HEK293 (cell line): ENCODE data around the gene RFLNA.

Experiments used
- CTCF ChIA-PET: fragments of 350-600 bp; formaldehyde crosslinking; extraction: SDS; loops from one replicate; lab custom pipeline; 2021; ENCODE audit warnings: antibody characterized with exemption; lab: Yijun Ruan, JAX
- POLR2A ChIA-PET: fragments of 300-600 bp; formaldehyde crosslinking; extraction: SDS; loops from one replicate; lab custom pipeline; 2020; ENCODE audit warnings: antibody characterized with exemption, inconsistent platforms; lab: Yijun Ruan, JAX
- H3K27ac ChIP-seq: fragments of 200-500 bp; sonication (Bioruptor generic); 2 replicates; pipeline ENCODE4 v1.5.1; 2014; ENCODE audit warnings: low read depth, low read length, control low read depth, inconsistent platforms; ENCODE audit errors: extremely low read depth
- H3K36me3 ChIP-seq, 2 experiments: fragments of 200-500 bp in 1 of 2; sonication (Bioruptor generic) in 1 of 2; 1 replicate in 1 of 2; 2 replicates in 1 of 2; pipeline ENCODE4 v1.5.1; 2014 to 2017; ENCODE audit warnings: inconsistent platforms in 2 of 2, low read length in 2 of 2; ENCODE audit not compliant: control insufficient read depth in 2 of 2, insufficient read depth in 1 of 2
- H3K4me1 ChIP-seq: fragments of 200-500 bp; sonication (Bioruptor generic); 2 replicates; pipeline ENCODE4 v1.5.1; 2014; ENCODE audit warnings: mild to moderate bottlenecking, low read length, inconsistent platforms; ENCODE audit not compliant: control insufficient read depth, insufficient read depth
- H3K4me3 ChIP-seq: 2 replicates; pipeline ENCODE4 v1.5.1; 2011; ENCODE audit warnings: low read depth, mild to moderate bottlenecking, control low read depth, low read length, moderate library complexity
- H3K9me3 ChIP-seq: fragments of 200-500 bp; sonication (Bioruptor generic); 2 replicates; pipeline ENCODE4 v1.5.1; 2014; ENCODE audit warnings: low read depth, low read length, inconsistent platforms; ENCODE audit not compliant: control insufficient read depth, insufficient read depth
- BCL11B ChIP-seq: fragments of 450-650 bp; formaldehyde crosslinking; IDR thresholded peaks from 2 replicates; pipeline ENCODE4 v1.5.1; 2016; ENCODE audit warnings: low read depth, missing biosample characterization, missing genetic modification characterization
- CTCF ChIP-seq: fragments of 450-650 bp; formaldehyde crosslinking; IDR thresholded peaks from 2 replicates; pipeline ENCODE4 v1.5.1; 2016; ENCODE audit warnings: missing biosample characterization, missing genetic modification characterization
- HOXA7 ChIP-seq: sonication (generic); formaldehyde crosslinking; IDR thresholded peaks from 2 replicates; pipeline ENCODE4 v1.8.1; 2022; ENCODE audit warnings: missing genetic modification reagents, borderline replicate concordance
- RBAK ChIP-seq: fragments of 450-650 bp; formaldehyde crosslinking; IDR thresholded peaks from 2 replicates; pipeline ENCODE4 v1.5.1; 2016; ENCODE audit warnings: missing biosample characterization, missing genetic modification characterization
- SP3 ChIP-seq: fragments of 450-650 bp; formaldehyde crosslinking; IDR thresholded peaks from 2 replicates; pipeline ENCODE4 v1.5.1; 2016; ENCODE audit warnings: missing biosample characterization, missing genetic modification characterization
- TRIM28 ChIP-seq: IDR thresholded peaks from 2 replicates; pipeline ENCODE4 v1.6.1; 2011; ENCODE audit warnings: low read length, control low read depth, borderline replicate concordance
- ZBTB21 ChIP-seq: fragments of 450-650 bp; formaldehyde crosslinking; IDR thresholded peaks from 2 replicates; pipeline ENCODE4 v1.5.1; 2017; ENCODE audit warnings: missing biosample characterization, missing genetic modification characterization
- ZBTB26 ChIP-seq: fragments of 450-650 bp; formaldehyde crosslinking; optimal IDR thresholded peaks from 2 replicates; pipeline ENCODE3; 2016; ENCODE audit warnings: missing biosample characterization, mild to moderate bottlenecking, missing genetic modification characterization
- ZBTB8A ChIP-seq: fragments of 450-650 bp; formaldehyde crosslinking; IDR thresholded peaks from 2 replicates; pipeline ENCODE4 v1.5.1; 2016; ENCODE audit warnings: missing biosample characterization, missing genetic modification characterization
- ZFP37 ChIP-seq: fragments of 450-650 bp; formaldehyde crosslinking; IDR thresholded peaks from 2 replicates; pipeline ENCODE4 v1.5.1; 2016; ENCODE audit warnings: missing biosample characterization, missing genetic modification characterization
- ZNF157 ChIP-seq: fragments of 450-650 bp; formaldehyde crosslinking; IDR thresholded peaks from 2 replicates; pipeline ENCODE4 v1.5.1; 2016; ENCODE audit warnings: missing biosample characterization, missing genetic modification characterization
- ZNF18 ChIP-seq: fragments of 450-650 bp; formaldehyde crosslinking; IDR thresholded peaks from 2 replicates; pipeline ENCODE4 v1.5.1; 2016; ENCODE audit warnings: missing biosample characterization, missing genetic modification characterization
- ZNF23 ChIP-seq: fragments of 450-650 bp; formaldehyde crosslinking; IDR thresholded peaks from 2 replicates; pipeline ENCODE4 v1.5.1; 2016; ENCODE audit warnings: missing biosample characterization, missing genetic modification characterization, borderline replicate concordance
- ZNF274 ChIP-seq, 2 experiments: fragments of 200-500 bp in 1 of 2; fragments of 450-650 bp in 1 of 2; sonication (Bioruptor generic) in 1 of 2; formaldehyde crosslinking in 1 of 2; IDR thresholded peaks; 2 replicates each; pipeline versions ENCODE4 v1.5.1 to v1.6.1; 2014 to 2016; ENCODE audit warnings: borderline replicate concordance in 1 of 2, inconsistent platforms in 1 of 2, low read length in 1 of 2, missing biosample characterization in 1 of 2, missing genetic modification characterization in 1 of 2
- ZNF341 ChIP-seq: fragments of 450-650 bp; formaldehyde crosslinking; IDR thresholded peaks from 2 replicates; pipeline ENCODE4; 2016; ENCODE audit warnings: low read depth, missing biosample characterization, missing genetic modification characterization
- ZNF354C ChIP-seq: fragments of 450-650 bp; formaldehyde crosslinking; IDR thresholded peaks from 2 replicates; pipeline ENCODE4 v1.5.1; 2016; ENCODE audit warnings: missing biosample characterization, missing genetic modification characterization, low read depth, borderline replicate concordance
- ZNF449 ChIP-seq: fragments of 450-650 bp; formaldehyde crosslinking; IDR thresholded peaks from 2 replicates; pipeline ENCODE4 v1.5.1; 2017; ENCODE audit warnings: missing biosample characterization, mild to moderate bottlenecking, missing genetic modification characterization, moderate library complexity
- ZNF473 ChIP-seq: fragments of 450-650 bp; formaldehyde crosslinking; IDR thresholded peaks from 2 replicates; pipeline ENCODE4 v1.5.1; 2017; ENCODE audit warnings: missing biosample characterization, missing genetic modification characterization
- ZNF48 ChIP-seq: fragments of 450-650 bp; formaldehyde crosslinking; IDR thresholded peaks from 2 replicates; pipeline ENCODE4 v1.5.1; 2016; ENCODE audit warnings: missing biosample characterization, missing genetic modification characterization
- ZNF624 ChIP-seq: fragments of 450-650 bp; formaldehyde crosslinking; IDR thresholded peaks from 2 replicates; pipeline ENCODE4 v1.5.1; 2017; ENCODE audit warnings: missing biosample characterization, missing genetic modification characterization
- ZNF670 ChIP-seq: fragments of 450-650 bp; formaldehyde crosslinking; IDR thresholded peaks from 2 replicates; pipeline ENCODE4 v1.5.1; 2016; ENCODE audit warnings: missing biosample characterization, missing genetic modification characterization, low read depth
- ZNF692 ChIP-seq: fragments of 450-650 bp; formaldehyde crosslinking; IDR thresholded peaks from 2 replicates; pipeline ENCODE4 v1.5.1; 2016; ENCODE audit warnings: missing biosample characterization, missing genetic modification characterization
- ZNF747 ChIP-seq: fragments of 450-650 bp; formaldehyde crosslinking; IDR thresholded peaks from 2 replicates; pipeline ENCODE4 v1.5.1; 2016; ENCODE audit warnings: missing biosample characterization, missing genetic modification characterization
- ZXDB ChIP-seq: fragments of 450-650 bp; formaldehyde crosslinking; IDR thresholded peaks from 2 replicates; pipeline ENCODE4 v1.5.1; 2016; ENCODE audit warnings: missing biosample characterization, missing genetic modification characterization

Gene RFLNA

GRCh38 chr12:124321040-124321481 is 26.2 kb downstream of the RFLNA start (continued):
- 0 out of 2 replicates have a peak, but pooled peaks have one; percentile 45 for TF ChIP-seq ZFP37 (tag by site-specific recombination)
- TF ChIP-seq ZNF274 (IDR thresholded peaks at IDR 0.05; ENCODE audit: low read length) = no peak
- no peak for TF ChIP-seq ZNF274 (tag by site-specific recombination; IDR thresholded peaks at IDR 0.05; ENCODE audit: borderline replicate concordance)
- no peak for TF ChIP-seq BCL11B (tag by site-specific recombination)
- peak; percentile 87 for TF ChIP-seq CTCF
- TF ChIP-seq ZBTB8A = no peak
- no peak for TF ChIP-seq ZNF473 (tag by site-specific recombination)
- TF ChIP-seq ZXDB = no peak
- no peak for TF ChIP-seq ZNF692
- TF ChIP-seq ZNF354C (tag by site-specific recombination) = no peak

- POLR2A ChIA-PET = interaction anchor here (1.0 kb wide), 1 partner anchor 11 kb away, joined by 3 read pairs; no protein-coding TSS in a partner anchor
- no peak for TF ChIP-seq ZNF48 (tag by site-specific recombination)
- TF ChIP-seq TRIM28 = no peak
- no peak for TF ChIP-seq HOXA7 (CRISPR knock-in tag)
- no peak for TF ChIP-seq RBAK (tag by site-specific recombination)
- TF ChIP-seq ZNF449 (tag by site-specific recombination) = no peak
- TF ChIP-seq ZNF18 (tag by site-specific recombination) = no peak
- no peak for TF ChIP-seq SP3
- no peak for TF ChIP-seq ZBTB26 (tag by site-specific recombination)
- TF ChIP-seq ZNF747 = no peak
- TF ChIP-seq ZBTB21 (tag by site-specific recombination) = no peak
- no peak for TF ChIP-seq ZNF157 (tag by site-specific recombination)
- TF ChIP-seq ZNF341 (tag by site-specific recombination) = no peak
- TF ChIP-seq ZNF23 (tag by site-specific recombination) = no peak
- TF ChIP-seq ZNF624 (tag by site-specific recombination) = no peak
- TF ChIP-seq ZNF670 (tag by site-specific recombination) = no peak
These were observed 26.8 kb downstream of the RFLNA start for GRCh38 chr12:124321556-124322270.

More at GRCh38 chr12:124321556-124322270, 26.8 kb downstream of the RFLNA start:
- Histone ChIP-seq H3K4me3 (no peak overlapping the region), H3K27ac (no peak overlapping the region), H3K4me1 (no peaks in the 10 kb centered on the region), H3K36me3 (peaks cover 0 to 34% of the 10 kb centered on the region in 2 experiments; a peak in 1 of 3 replicates), H3K9me3 (no peaks in the 10 kb centered on the region)
- CTCF ChIA-PET = interaction anchor here (0.6 to 2.7 kb wide), 7 partner anchors 45 to 290 kb away, joined by 4 to 25 read pairs (median 5); no protein-coding TSS in a partner anchor
